Activated naive CD4-positive, alpha-beta T cell treated with Interleukin-2 at 50 U/mL for 16 hours (primary cell): ENCODE measurements around the gene COL23A1.

ENCODE experiments used
- DNase-seq: peaks from one replicate; pipeline ENCODE4 v3.0.0-alpha.2; 2020

COL23A1 gene

DNA sequence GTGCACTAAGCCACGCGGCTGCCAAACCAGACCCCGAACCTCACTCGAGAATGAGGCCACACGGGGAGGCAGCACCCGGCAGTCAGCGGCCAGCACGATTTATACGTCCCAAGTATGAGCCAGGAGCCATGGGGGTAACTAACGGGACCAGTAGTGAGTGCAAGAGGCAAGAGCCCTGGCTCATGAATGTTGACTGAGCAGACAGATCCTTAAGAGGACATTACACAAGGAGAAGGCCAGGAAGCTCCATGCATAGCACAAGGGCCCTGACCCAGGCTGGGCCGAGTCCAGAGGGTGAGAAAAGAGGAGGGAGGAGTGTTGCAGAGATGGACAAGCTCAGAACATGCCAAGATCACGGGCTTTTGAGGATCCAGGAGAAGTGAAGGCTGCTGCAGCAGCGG lies 299.0 kb downstream of the COL23A1 start:
- DNase-seq, result no peak

DNA sequence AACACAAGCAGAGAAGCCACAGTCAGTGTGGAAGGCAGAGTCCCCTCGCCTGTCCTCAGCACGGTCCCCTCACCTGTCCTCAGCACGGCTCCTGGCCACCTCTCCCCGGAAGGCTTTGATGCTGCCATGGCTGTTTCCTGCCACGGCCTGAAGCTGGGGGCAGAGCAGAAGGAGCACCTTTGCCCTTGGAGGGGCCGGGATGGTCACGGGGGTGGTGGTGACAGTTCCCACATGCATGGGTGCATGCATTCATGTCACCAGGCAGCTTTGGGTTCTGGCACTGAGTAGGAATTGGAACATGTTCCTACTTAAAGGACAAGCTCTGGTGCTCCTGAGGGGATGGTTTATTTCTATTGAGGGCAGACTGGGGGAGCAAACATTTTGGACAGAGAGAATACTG lies 299.8 kb downstream of the COL23A1 start:
- DNase-seq, result no peak

DNA sequence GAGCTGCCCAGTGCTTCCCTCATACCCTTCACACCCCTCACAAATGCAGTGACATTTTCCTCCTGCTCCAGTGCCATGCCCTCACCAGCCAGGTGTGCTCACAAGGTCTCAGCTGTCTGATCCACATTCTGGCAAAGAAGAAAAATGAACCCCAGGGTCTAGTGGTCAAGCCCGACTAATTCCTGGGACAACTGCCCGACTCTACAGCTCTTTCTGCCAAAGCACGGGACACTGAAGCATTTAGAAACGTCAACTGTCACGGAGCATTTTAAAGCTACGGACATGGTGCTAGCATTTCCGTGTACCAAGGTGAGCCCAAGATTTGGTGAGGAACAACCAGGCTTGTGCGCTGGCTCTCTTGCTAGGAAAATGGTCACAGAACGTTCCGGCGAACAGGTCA lies 300.8 kb downstream of the COL23A1 start:
- no peak for DNase-seq

DNA sequence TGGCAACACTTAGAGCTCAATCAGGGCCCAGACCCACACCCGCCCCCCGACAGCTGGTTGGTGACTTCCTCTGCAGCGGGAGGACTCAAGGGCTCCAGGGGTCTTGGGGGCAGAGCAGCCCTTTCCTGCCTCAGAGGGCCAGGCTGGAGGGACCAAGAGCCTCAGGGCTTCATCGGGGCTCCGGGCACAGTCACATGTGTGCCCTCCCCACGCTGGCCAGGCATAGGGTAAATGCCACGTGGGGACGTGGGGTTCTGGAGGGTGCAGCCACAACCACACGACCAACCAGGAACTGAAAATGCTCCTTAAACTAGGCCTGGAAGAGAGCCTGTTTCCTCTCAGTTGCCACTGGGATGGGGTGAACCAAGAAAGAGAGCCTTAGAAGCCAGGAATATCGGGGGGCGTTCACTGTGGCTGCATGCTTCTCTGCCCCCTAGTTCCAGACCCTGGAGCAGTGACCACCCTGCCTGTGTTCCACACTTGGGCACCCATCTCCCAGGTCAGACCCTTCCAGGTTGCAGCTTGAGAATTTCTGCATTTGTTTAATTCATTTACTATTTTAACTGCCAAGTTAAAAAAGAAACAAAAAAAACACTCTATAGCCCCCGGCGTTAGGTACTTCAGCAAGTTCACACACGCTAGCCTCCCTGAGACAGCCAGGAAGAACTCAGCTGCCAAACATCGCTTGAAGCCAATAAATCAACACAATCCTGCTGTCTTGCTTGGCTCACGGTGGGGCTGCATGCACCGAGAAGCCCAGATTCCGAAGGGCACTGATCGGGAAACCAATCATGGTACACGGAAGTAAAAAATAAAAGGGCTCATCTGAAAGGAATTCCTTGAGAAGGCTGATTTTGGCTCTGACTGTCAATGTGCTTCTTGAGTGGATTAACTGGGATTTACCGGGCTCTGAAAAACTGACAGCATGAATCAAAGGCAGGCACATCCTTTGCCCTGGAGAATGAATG lies 301.5 kb downstream of the COL23A1 start:
- no peak for DNase-seq

- DNase-seq, result no peak
These were observed 302.4 kb downstream of the COL23A1 start for GRCh38 chr5:178287791-178288105.

- DNase-seq, result no peak
These were observed 303.0 kb downstream of the COL23A1 start for GRCh38 chr5:178287091-178287790.

DNA sequence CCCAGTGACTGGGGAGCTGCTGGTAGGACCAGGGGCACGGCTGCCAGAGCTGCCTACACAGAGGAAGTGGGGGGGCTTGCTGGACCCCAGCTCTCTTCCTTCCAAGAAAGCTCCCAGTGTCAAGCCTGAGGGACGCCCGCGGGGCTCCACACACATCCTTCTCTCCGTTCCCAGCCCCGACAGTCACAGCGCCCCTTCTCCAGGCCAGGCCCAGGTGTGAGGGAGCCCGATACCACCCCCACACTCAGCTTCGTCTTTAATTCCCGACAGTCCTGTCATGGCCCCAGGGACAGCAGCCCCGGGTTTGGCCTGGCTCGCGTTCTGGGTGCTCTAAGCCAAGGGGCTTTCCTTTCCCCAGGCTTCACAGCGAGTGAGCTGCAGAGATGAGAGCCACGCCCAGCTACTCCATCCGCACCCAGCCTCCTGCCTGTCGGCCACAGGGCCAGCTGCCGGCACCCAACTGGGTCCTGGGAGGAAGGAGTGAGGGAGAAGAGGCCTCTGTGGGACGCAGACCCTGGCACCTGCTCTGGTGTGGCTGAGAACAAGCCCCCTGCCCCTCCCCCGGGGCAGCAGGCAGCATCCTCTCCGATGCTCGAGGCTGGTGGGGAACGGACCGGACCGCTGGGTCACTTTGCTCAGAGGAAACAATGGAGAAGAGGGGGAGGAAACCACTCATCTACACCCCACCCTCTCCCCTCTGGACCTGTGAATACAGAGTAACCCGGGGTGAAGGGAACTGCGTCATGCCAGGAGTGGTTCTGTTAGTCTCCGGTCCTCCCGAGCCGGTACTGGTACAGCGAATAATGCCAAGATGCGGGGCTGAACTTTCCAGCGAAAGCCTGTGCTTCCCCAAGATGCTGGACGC lies 303.7 kb downstream of the COL23A1 start:
- no peak for DNase-seq

GRCh38 chr5:178285399-178286225 lies 304.6 kb downstream of the COL23A1 start:
- no peak for DNase-seq

GRCh38 chr5:178284996-178285395 lies 305.2 kb downstream of the COL23A1 start:
- DNase-seq, result no peak

- no peak for DNase-seq
These were observed 306.0 kb downstream of the COL23A1 start for GRCh38 chr5:178284093-178284675.

DNA sequence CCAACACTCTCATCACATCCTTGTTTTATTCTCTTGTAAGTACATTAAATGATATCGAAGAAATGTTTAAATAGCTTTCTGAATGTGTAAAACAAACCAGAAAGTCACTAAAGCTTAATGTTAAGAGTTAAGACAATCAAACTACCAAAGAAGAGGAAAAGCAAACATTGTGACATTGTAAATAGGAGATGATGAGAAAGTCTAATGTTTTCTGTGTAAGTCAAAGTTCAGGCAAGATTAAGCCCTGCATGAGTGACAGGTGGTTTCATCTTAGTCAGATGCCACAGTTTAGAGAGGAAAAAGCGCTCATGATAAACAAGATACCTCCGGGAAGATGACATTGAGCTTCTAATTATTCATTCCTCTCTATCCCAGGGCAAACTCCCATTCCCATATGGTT lies 306.7 kb downstream of the COL23A1 start:
- no peak for DNase-seq

- DNase-seq, result no peak
These were observed 307.8 kb downstream of the COL23A1 start for GRCh38 chr5:178282391-178282790.

- no peak for DNase-seq
These were observed 308.9 kb downstream of the COL23A1 start for GRCh38 chr5:178281331-178281730.

DNA sequence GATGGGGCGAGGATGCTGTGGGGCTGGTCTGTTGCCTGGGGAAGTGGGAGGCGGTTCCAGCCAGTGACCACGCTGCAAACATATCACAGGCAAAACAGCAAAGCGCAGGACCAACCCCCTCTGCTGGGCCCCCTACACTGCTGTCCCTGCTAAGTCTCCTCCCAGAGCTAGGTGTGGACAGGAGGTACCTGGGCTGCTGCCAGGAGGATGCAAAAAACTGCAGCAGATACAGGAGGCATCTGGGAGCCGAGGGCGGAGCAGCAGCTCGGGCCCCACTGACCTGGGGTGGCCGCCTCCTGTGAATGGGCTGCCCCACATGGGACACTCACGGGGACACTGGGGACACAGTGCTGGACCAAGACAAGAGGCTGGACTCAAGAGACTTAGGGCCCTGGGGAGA lies 309.6 kb downstream of the COL23A1 start:
- no peak for DNase-seq

GRCh38 chr5:178279723-178280438 lies 310.3 kb downstream of the COL23A1 start:
- peak; percentile 52 for DNase-seq

- DNase-seq, result no peak
These were observed 311.0 kb downstream of the COL23A1 start for GRCh38 chr5:178279026-178279722.

DNA sequence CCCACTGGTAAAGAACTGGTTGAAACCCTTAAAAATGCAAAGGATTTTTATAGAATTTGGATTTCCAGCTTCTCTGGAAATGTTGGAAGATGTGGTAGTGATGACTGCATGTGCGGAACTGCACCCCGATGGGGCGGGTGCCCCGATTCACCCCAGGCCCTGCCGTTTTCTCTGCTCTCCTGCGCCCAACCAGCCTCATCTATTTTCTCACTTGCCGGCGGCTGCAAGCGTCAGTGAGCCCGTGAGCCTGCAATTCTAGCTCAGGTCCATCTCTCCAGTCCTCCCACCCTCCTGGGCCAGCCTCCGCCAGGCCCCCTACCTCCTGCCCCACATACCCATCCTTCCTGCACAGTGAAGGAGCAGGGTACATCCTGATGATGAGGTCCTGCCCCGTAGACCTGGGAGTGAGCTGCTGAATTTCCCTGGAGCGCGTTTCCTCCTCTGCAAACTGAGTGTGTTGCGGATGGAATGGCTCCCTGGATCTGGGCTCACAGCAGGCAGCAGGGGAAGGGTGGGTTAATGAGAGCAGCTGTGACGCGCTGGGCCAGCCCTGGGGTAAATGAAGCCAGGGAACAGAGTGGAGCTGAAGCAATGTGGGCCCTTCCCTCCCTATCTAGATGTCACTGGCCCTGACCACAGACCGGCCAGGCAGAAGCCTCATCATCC lies 311.7 kb downstream of the COL23A1 start:
- DNase-seq, result no peak

DNA sequence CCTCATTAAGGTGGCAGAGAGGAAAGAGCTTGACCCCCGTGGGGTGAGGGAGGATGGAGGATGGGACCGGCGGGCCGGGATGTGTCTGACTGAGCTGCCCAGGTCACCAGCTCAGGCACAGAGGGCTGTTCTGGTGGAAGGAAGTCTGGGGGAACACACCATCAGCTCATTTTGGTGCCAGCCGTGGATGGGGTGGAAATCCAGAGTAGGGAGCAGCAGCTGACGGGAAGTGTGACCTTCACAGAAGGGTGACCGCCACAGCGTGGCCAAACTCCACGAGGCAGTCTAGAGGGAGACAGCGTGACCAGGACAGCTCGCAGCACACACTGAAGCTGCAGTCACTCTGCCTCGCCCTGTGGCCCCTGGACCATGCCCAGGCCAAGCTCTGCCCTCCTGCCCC lies 312.3 kb downstream of the COL23A1 start:
- DNase-seq, result no peak

DNA sequence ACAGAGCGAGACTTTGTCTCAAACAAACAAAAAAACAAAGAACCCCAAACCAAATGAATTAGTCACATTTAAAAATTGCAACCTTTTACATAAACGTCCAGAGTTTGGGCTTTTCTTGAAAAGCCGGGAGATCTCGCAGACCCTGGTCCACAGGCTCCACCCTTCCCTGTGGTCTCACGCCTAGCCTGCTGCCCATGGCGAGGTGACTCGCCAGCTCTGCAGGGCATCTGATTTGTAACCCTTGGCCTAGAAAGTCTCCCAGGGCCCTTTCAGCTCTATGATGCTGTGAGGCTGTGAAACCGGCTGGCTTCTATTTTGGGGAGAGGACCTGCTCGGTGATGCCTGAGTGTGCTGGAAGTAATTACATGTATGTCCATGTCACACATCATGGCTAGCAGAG lies 312.8 kb downstream of the COL23A1 start:
- no peak for DNase-seq
